Measurements from ENCODE around the gene ADGRA3.
A peak's percentile ranks its signal among the peaks of the same experiment; 100 is the strongest.

ADGRA3 gene

GRCh38 chr4:22504922-22505321 lies 10.9 kb downstream of the ADGRA3 start:
- no peak for DNase-seq

- no peak for DNase-seq
These were observed 11.4 kb downstream of the ADGRA3 start for GRCh38 chr4:22504447-22504846.

- DNase-seq, result no peak
These were observed 12.7 kb downstream of the ADGRA3 start for GRCh38 chr4:22502895-22503814.

GRCh38 chr4:22501715-22502095 lies 14.2 kb downstream of the ADGRA3 start:
- no peak for DNase-seq

GRCh38 chr4:22500831-22501714 lies 14.8 kb downstream of the ADGRA3 start:
- no peak for DNase-seq

- DNase-seq, result peak; percentile 33
These were observed 15.7 kb downstream of the ADGRA3 start for GRCh38 chr4:22500128-22500611.

GRCh38 chr4:22498866-22499265 lies 17.0 kb downstream of the ADGRA3 start:
- no peak for DNase-seq

- DNase-seq, result no peak
These were observed 19.6 kb downstream of the ADGRA3 start for GRCh38 chr4:22496165-22496813.

- no peak for DNase-seq
These were observed 22.3 kb downstream of the ADGRA3 start for GRCh38 chr4:22493523-22493922.

GRCh38 chr4:22492987-22493386 lies 22.9 kb downstream of the ADGRA3 start:
- DNase-seq, result no peak

- no peak for DNase-seq
These were observed 23.9 kb downstream of the ADGRA3 start for GRCh38 chr4:22491939-22492338.

- no peak for DNase-seq
These were observed 25.0 kb downstream of the ADGRA3 start for GRCh38 chr4:22490718-22491315.

GRCh38 chr4:22488106-22488505 lies 27.8 kb downstream of the ADGRA3 start:
- DNase-seq, result no peak

GRCh38 chr4:22487328-22487727 lies 28.5 kb downstream of the ADGRA3 start:
- no peak for DNase-seq

- DNase-seq, result no peak
These were observed 29.6 kb downstream of the ADGRA3 start for GRCh38 chr4:22486276-22486675.

- DNase-seq, result no peak
These were observed 30.1 kb downstream of the ADGRA3 start for GRCh38 chr4:22485737-22486136.

- DNase-seq, result no peak
These were observed 32.3 kb downstream of the ADGRA3 start for GRCh38 chr4:22483551-22483981.

GRCh38 chr4:22482250-22483127 lies 33.4 kb downstream of the ADGRA3 start:
- no peak for DNase-seq

GRCh38 chr4:22480675-22481327 lies 35.1 kb downstream of the ADGRA3 start:
- DNase-seq, result no peak

- DNase-seq, result no peak
These were observed 37.4 kb downstream of the ADGRA3 start for GRCh38 chr4:22478426-22478825.

GRCh38 chr4:22477813-22478182 lies 38.1 kb downstream of the ADGRA3 start:
- no peak for DNase-seq
